B cell (primary cell): ENCODE measurements around the gene ZDHHC19. TPM values are rescaled to one million over a fixed set of nuclear protein-coding genes. Genes with fewer than 3 reads are reported as not detected.
"Not testable (repeated sequence)": the region's sequence is repeated elsewhere in the genome, so short reads cannot be mapped to it uniquely, and the experiment has no call there.

Experiments
- ATAC-seq: fragments of 200-7000 bp; cut with Tn5 transposase; one replicate; pipeline ENCODE4 v1.10.0; 2021; ENCODE audit warnings: low read depth, mild to moderate bottlenecking, moderate number of reproducible peaks, moderate library complexity
- CTCF ChIA-PET: fragments of 350-600 bp; sonication (Branson Sonifier 250); formaldehyde crosslinking; loops from one replicate; lab custom pipeline; 2021; ENCODE audit warnings: antibody characterized with exemption, inconsistent platforms; lab: Charles Lee
- POLR2A ChIA-PET: fragments of 350-600 bp; sonication (Branson Sonifier 250); formaldehyde crosslinking; loops from one replicate; lab custom pipeline; 2021; ENCODE audit warnings: antibody characterized with exemption; lab: Charles Lee
- DNase-seq: peaks from one replicate; pipeline ENCODE4 v3.0.0; 2013
- H2AFZ ChIP-seq: 2 replicates; pipeline ENCODE4 v1.6.1; 2012; ENCODE audit warnings: mild to moderate bottlenecking, low read depth, low read length; ENCODE audit not compliant: insufficient read depth, poor library complexity, severe bottlenecking
- H3K27ac ChIP-seq, 2 donors: 1 replicate in 1 of 2; 2 replicates in 1 of 2; pipeline ENCODE4 v1.5.1; 2012 to 2013; ENCODE audit warnings: low read length in 2 of 2, mild to moderate bottlenecking in 2 of 2, moderate library complexity in 1 of 2
- H3K27me3 ChIP-seq, 4 experiments: fragments of 200-600 bp in 1 of 4; sonication (generic) in 1 of 4; replicated peaks in 1 of 4; 1 replicate in 2 of 4; 2 replicates in 2 of 4; pipeline versions ENCODE4 v1.6.1 to v1.7.0; 2013 to 2016; ENCODE audit warnings: low read length in 3 of 4, mild to moderate bottlenecking in 2 of 4, mixed read lengths in 1 of 4, moderate library complexity in 1 of 4; ENCODE audit not compliant: insufficient read depth in 4 of 4, control insufficient read depth in 3 of 4; ENCODE audit errors: control extremely low read depth in 1 of 4
- H3K36me3 ChIP-seq, 2 experiments: replicated peaks in 1 of 2; 1 replicate in 1 of 2; 2 replicates in 1 of 2; pipeline versions ENCODE4 v1.6.1 to v1.7.1; 2013; ENCODE audit warnings: low read length in 1 of 2; ENCODE audit not compliant: insufficient read depth in 2 of 2, control insufficient read depth in 1 of 2; ENCODE audit errors: control extremely low read depth in 1 of 2, extremely low read depth in 1 of 2
- H3K4me1 ChIP-seq, 2 donors: fragments of 200-600 bp in 1 of 2; sonication (generic) in 1 of 2; 1 replicate in 1 of 2; 2 replicates in 1 of 2; pipeline versions ENCODE4 v1.5.1 to v1.6.1; 2013 to 2017; ENCODE audit warnings: low read length in 2 of 2; ENCODE audit not compliant: control insufficient read depth in 2 of 2, insufficient read depth in 2 of 2
- H3K4me2 ChIP-seq: replicated peaks from 2 replicates; pipeline ENCODE3; 2012; ENCODE audit warnings: mild to moderate bottlenecking, low read depth, low read length; ENCODE audit not compliant: poor library complexity, severe bottlenecking
- H3K4me3 ChIP-seq, 5 experiments: fragments of 200-600 bp in 1 of 5; sonication (generic) in 1 of 5; 1 replicate in 3 of 5; 2 replicates in 2 of 5; pipeline versions ENCODE4 v1.5.1 to v1.7.0; 2011 to 2016; ENCODE audit warnings: low read length in 4 of 5, mild to moderate bottlenecking in 4 of 5, low read depth in 2 of 5, control low read depth in 1 of 5, moderate library complexity in 1 of 5; ENCODE audit not compliant: insufficient read depth in 1 of 5; ENCODE audit errors: control extremely low read depth in 1 of 5, extremely low read depth in 1 of 5
- H3K79me2 ChIP-seq: fragments of 200-600 bp; sonication (generic); one replicate; pipeline ENCODE4 v1.6.0; 2016; ENCODE audit warnings: low read length; ENCODE audit not compliant: control insufficient read depth, insufficient read depth
- H3K9ac ChIP-seq: fragments of 200-600 bp; sonication (generic); 2 replicates; pipeline ENCODE4 v1.6.1; 2017; ENCODE audit warnings: mild to moderate bottlenecking, low read length, moderate library complexity
- H3K9me3 ChIP-seq, 3 donors: one replicate each; pipeline versions ENCODE4 v1.6.1 to v1.7.1; 2013; ENCODE audit warnings: low read length in 2 of 3; ENCODE audit not compliant: control insufficient read depth in 2 of 3, insufficient read depth in 1 of 3; ENCODE audit errors: control extremely low read depth in 1 of 3
- H4K20me1 ChIP-seq: 2 replicates; pipeline ENCODE4 v1.6.0; 2012; ENCODE audit warnings: mild to moderate bottlenecking, low read length; ENCODE audit not compliant: insufficient read depth, control insufficient read depth, poor library complexity, severe bottlenecking
- H3K27ac Mint-ChIP-seq: one replicate; pipeline ENCODE4 v1.8.0; 2021; ENCODE audit warnings: mixed read lengths
- H3K27me3 Mint-ChIP-seq: one replicate; pipeline ENCODE4 v1.8.0; 2021; ENCODE audit warnings: mixed read lengths
- H3K4me1 Mint-ChIP-seq: one replicate; pipeline ENCODE4 v1.8.0; 2021; ENCODE audit warnings: mixed read lengths
- H3K4me3 Mint-ChIP-seq: one replicate; pipeline ENCODE4 v1.8.0; 2021; ENCODE audit warnings: mixed read lengths
- H3K9me3 Mint-ChIP-seq: one replicate; pipeline ENCODE4 v1.8.0; 2022; ENCODE audit warnings: mixed read lengths; ENCODE audit not compliant: insufficient read depth
- CTCF ChIP-seq: fragments of 200-600 bp; IDR thresholded peaks from one replicate; pipeline ENCODE4 v1.8.0; 2022; ENCODE audit warnings: antibody characterized with exemption, mild to moderate bottlenecking
- EZH2 ChIP-seq: IDR thresholded peaks from 2 replicates; pipeline ENCODE4 v1.6.1; 2012; ENCODE audit warnings: borderline replicate concordance, low read depth, mild to moderate bottlenecking, moderate library complexity, low read length; ENCODE audit not compliant: insufficient read depth, poor library complexity, severe bottlenecking
- WGBS: methylation state at CpG from one replicate; pipeline ENCODE4 v1.1.5; 2013; ENCODE audit warnings: missing lambda C conversion rate; ENCODE audit not compliant: insufficient coverage; 5-methylcytosine and 5-hydroxymethylcytosine counted together
- intact Hi-C: fragments of 100-400 bp; cut with micrococcal nuclease; formaldehyde crosslinking; loops from one replicate; pipeline ENCODE4 v1.10.0; 2022
- polyA plus RNA-seq: library from polyadenylated mRNA; depleted of rRNA; stranded (reverse); fragments of >200 nt; gene quantifications from 2 replicates; pipeline ENCODE4 v1.2.3, GENCODE V29; 2012
- total RNA-seq, 2 donors: library from RNA; stranded (reverse); fragments of 120-200 nt in 1 of 2; gene quantifications; 1 replicate in 1 of 2; 2 replicates in 1 of 2; pipeline versions ENCODE4 v1.2.3 to v1.2.4, GENCODE V29; 2013 to 2022

ZDHHC19 gene
- total and polyA plus RNA-seq, 2 donors (not counting 1 experiment from before 2014, with no cell fraction given): 0.91 to 6.0 TPM

GRCh38 chr3:196166741-196167140, 44.5 kb downstream of the ZDHHC19 start:
- no peak overlapping the region for H3K27ac Mint-ChIP-seq
- H3K79me2 ChIP-seq: peaks cover 3% of the 10 kb centered on the region
- 100% methylated on average over 2 of the region's 7 CpGs for WGBS
- no peak overlapping the region for H3K9ac ChIP-seq
- no peak overlapping the region for H3K27ac ChIP-seq
- no peak overlapping the region for H3K4me2 ChIP-seq
- H3K4me3 ChIP-seq: no peak overlapping the region
- TF ChIP-seq EZH2: no peak
- no peak for TF ChIP-seq CTCF
- ChIA-PET CTCF (interaction anchor here (1.1 kb wide), 1 partner anchor 93 kb away, joined by 6 read pairs; no protein-coding TSS in a partner anchor), POLR2A (no interaction called here)
- H4K20me1 ChIP-seq: no peaks in the 10 kb centered on the region
- peaks cover 8% of the 10 kb centered on the region for H3K4me1 Mint-ChIP-seq
- DNase-seq (no peak), ATAC-seq (no peak)
- H3K36me3 ChIP-seq: no peaks in the 10 kb centered on the region
- H2AFZ ChIP-seq: no peak overlapping the region
- H3K27me3 Mint-ChIP-seq: no peaks in the 10 kb centered on the region
- H3K9me3 Mint-ChIP-seq: peaks cover 3% of the 10 kb centered on the region
- H3K9me3 ChIP-seq: peaks cover 0 to 10% (median 0%) of the 10 kb centered on the region in 3 donors
- intact Hi-C loops: no loop called here
- no peaks in the 10 kb centered on the region for H3K27me3 ChIP-seq
- H3K4me3 Mint-ChIP-seq: no peak overlapping the region
- peaks cover 0 to 10% of the 10 kb centered on the region in 2 donors for H3K4me1 ChIP-seq

- peaks cover under 1 to 6% of the 10 kb centered on the region in 2 donors for H3K4me1 ChIP-seq
- Mint-ChIP-seq H3K27ac (no peak overlapping the region), H3K4me1 (peaks cover 4% of the 10 kb centered on the region), H3K9me3 (peaks cover 2% of the 10 kb centered on the region), H3K4me3 (no peak overlapping the region), H3K27me3 (no peaks in the 10 kb centered on the region)
- no peaks in the 10 kb centered on the region for H4K20me1 ChIP-seq
- POLR2A ChIA-PET: no interaction called here
- H3K36me3 ChIP-seq: no peaks in the 10 kb centered on the region
- DNase-seq: no peak
- H3K4me2 ChIP-seq: no peak overlapping the region
- peaks cover 3% of the 10 kb centered on the region for H3K79me2 ChIP-seq
- no peak overlapping the region for H3K9ac ChIP-seq
- H3K27ac ChIP-seq: no peak overlapping the region
- H3K27me3 ChIP-seq: no peaks in the 10 kb centered on the region
- TF ChIP-seq EZH2 (no peak), CTCF (no peak)
- no peak overlapping the region for H2AFZ ChIP-seq
- ATAC-seq: no peak
- intact Hi-C loops: no loop called here
- WGBS: 96% methylated on average over 6 of the region's 7 CpGs
- peaks cover 0 to 7% (median 0%) of the 10 kb centered on the region in 3 donors for H3K9me3 ChIP-seq
- CTCF ChIA-PET: interaction anchor here (1.1 kb wide), 1 partner anchor 92 kb away, joined by 6 read pairs; no protein-coding TSS in a partner anchor
- H3K4me3 ChIP-seq: no peak overlapping the region
These were observed 45.4 kb downstream of the ZDHHC19 start for GRCh38 chr3:196165850-196166249.

DNA sequence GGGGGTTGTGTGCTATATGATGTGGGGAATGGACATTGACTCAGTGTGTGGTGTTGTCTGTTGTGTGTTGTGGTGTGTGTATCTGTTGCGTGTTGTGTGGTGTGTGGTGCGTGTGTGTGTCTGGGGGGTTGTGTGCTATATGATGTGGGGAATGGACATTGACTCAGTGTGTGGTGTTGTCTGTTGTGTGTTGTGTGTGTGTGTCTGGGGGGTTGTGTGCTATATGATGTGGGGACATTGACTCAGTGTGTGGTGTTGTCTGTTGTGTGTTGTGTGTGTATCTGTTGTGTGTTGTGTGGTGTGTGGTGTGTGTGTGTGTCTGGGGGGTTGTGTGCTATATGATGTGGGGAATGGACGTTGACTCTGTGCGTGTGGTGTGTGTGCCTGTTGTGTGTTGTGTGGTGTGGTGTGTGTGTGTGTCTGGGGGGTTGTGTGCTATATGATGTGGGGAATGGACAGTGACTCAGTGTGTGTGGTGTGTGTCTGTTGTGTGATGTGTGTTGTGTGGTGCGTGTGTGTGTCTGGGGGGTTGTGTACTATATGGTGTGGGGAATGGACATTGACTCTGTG, 46.1 kb downstream of the ZDHHC19 start:
- H3K4me3 ChIP-seq, H3K4me1 Mint-ChIP-seq, H3K27ac ChIP-seq, H4K20me1 ChIP-seq, H3K9me3 Mint-ChIP-seq, H3K4me3 Mint-ChIP-seq, H3K9ac ChIP-seq, H2AFZ ChIP-seq, H3K27ac Mint-ChIP-seq, H3K27me3 ChIP-seq, H3K9me3 ChIP-seq, H3K4me1 ChIP-seq, H3K79me2 ChIP-seq, DNase-seq, H3K4me2 ChIP-seq, POLR2A ChIA-PET, H3K36me3 ChIP-seq, H3K27me3 Mint-ChIP-seq, ATAC-seq, CTCF ChIA-PET, intact Hi-C loops: not testable (repeated sequence)
- 99% methylated on average over 5 of the region's 5 CpGs for WGBS
